A549 (cell line): Measurements from ENCODE around the gene JARID2. TPM values are rescaled to one million over a fixed set of nuclear protein-coding genes. Genes with fewer than 3 reads are reported as not detected.

Experiments used
- ATAC-seq, 2 experiments: fragments of 200-7000 bp in 1 of 2; fragments of >200 bp in 1 of 2; cut with Nextera tagmentation in 1 of 2; cut with Tn5 transposase in 1 of 2; 3 replicates each; pipeline versions ENCODE4 v1.8.0 to v1.9.1; 2018 to 2020; ENCODE audit warnings: mild to moderate bottlenecking in 1 of 2, moderate library complexity in 1 of 2
- CTCF ChIA-PET: fragments of 300-600 bp; sonication (Branson Sonifier 250); formaldehyde crosslinking; extraction: SDS; loops from one replicate; lab custom pipeline; 2021; ENCODE audit warnings: antibody characterized with exemption, inconsistent platforms; lab: Yijun Ruan, JAX
- POLR2A ChIA-PET: fragments of 350-600 bp; formaldehyde crosslinking; extraction: SDS; loops from one replicate; lab custom pipeline; 2021; ENCODE audit warnings: antibody characterized with exemption, inconsistent platforms; lab: Yijun Ruan, JAX
- DNase-seq, 2 experiments: peaks; one replicate each; pipeline versions ENCODE4 v3.0.0 to v3.0.0-alpha.2; 2011 to 2016; ENCODE audit warnings: low read depth in 1 of 2, low spot score in 1 of 2
- FAIRE-seq: peaks from 2 replicates; lab custom pipeline; 2011; peaks lifted over from hg19 to GRCh38; lab: Jason Lieb, UNC
- H3K27ac ChIP-seq, 2 experiments: fragments of >200 bp; sonication (Bioruptor Twin); formaldehyde crosslinking; 3 replicates each; pipeline ENCODE4 v1.5.1; 2016 to 2017
- H3K4me1 ChIP-seq: fragments of >200 bp; sonication (Bioruptor Twin); formaldehyde crosslinking; 3 replicates; pipeline ENCODE4 v1.6.1; 2016
- H3K4me2 ChIP-seq: fragments of >200 bp; sonication (Bioruptor Twin); formaldehyde crosslinking; 3 replicates; pipeline ENCODE4 v1.6.1; 2016
- H3K4me3 ChIP-seq: fragments of >200 bp; sonication (Bioruptor Twin); formaldehyde crosslinking; 3 replicates; pipeline ENCODE4 v1.5.1; 2016
- H3K9me3 ChIP-seq: fragments of >200 bp; sonication (Bioruptor Twin); formaldehyde crosslinking; 3 replicates; pipeline ENCODE4 v1.6.1; 2016
- ATOH8 ChIP-seq: fragments of 250-450 bp; sonication (Bioruptor Pico); IDR thresholded peaks from 2 replicates; pipeline ENCODE4 v1.5.0; 2020; ENCODE audit warnings: low read depth, mild to moderate bottlenecking, moderate library complexity
- BCL3 ChIP-seq: fragments of >200 bp; sonication (Bioruptor Twin); formaldehyde crosslinking; IDR thresholded peaks from 3 replicates; pipeline ENCODE4 v1.6.1; 2016
- CBX2 ChIP-seq: fragments of 200-600 bp; sonication (generic); IDR thresholded peaks from 2 replicates; pipeline ENCODE4 v1.6.1; 2016; ENCODE audit warnings: low read depth, mild to moderate bottlenecking, borderline replicate concordance
- CBX8 ChIP-seq: fragments of 200-600 bp; sonication (generic); IDR thresholded peaks from 2 replicates; pipeline ENCODE4 v1.6.1; 2016
- CHD4 ChIP-seq: fragments of 200-600 bp; sonication (generic); IDR thresholded peaks from 2 replicates; pipeline ENCODE4 v1.6.1; 2016; ENCODE audit warnings: antibody characterized with exemption, mild to moderate bottlenecking, borderline replicate concordance
- EHMT2 ChIP-seq: fragments of 200-600 bp; sonication (generic); IDR thresholded peaks from 2 replicates; pipeline ENCODE4 v1.6.1; 2016; ENCODE audit warnings: antibody characterized with exemption, low read depth, mild to moderate bottlenecking, moderate library complexity
- EP300 ChIP-seq, 2 experiments: fragments of >200 bp; sonication (Bioruptor Twin); formaldehyde crosslinking; IDR thresholded peaks; 2 replicates in 1 of 2; 3 replicates in 1 of 2; pipeline ENCODE4 v1.6.1; 2016 to 2017
- ESRRA ChIP-seq: fragments of 150-350 bp; IDR thresholded peaks from 2 replicates; pipeline ENCODE4 v1.6.1; 2014; ENCODE audit warnings: mild to moderate bottlenecking, low read length, borderline replicate concordance
- FOSL2 ChIP-seq, 2 experiments: fragments of 450-650 bp in 1 of 2; fragments of >200 bp in 1 of 2; sonication (Bioruptor Twin) in 1 of 2; formaldehyde crosslinking; IDR thresholded peaks; 2 replicates each; pipeline versions ENCODE4 v1.5.0 to v1.6.1; 2016 to 2020; ENCODE audit warnings: mild to moderate bottlenecking in 1 of 2, moderate library complexity in 1 of 2
- HMGXB4 ChIP-seq: fragments of 250-450 bp; sonication (Bioruptor Pico); IDR thresholded peaks from 2 replicates; pipeline ENCODE4 v1.5.0; 2021; ENCODE audit warnings: mild to moderate bottlenecking, moderate library complexity, borderline replicate concordance
- HOXB13 ChIP-seq: fragments of 250-450 bp; sonication (Bioruptor Pico); IDR thresholded peaks from 2 replicates; pipeline ENCODE4 v1.5.0; 2020; ENCODE audit warnings: low read depth, mild to moderate bottlenecking, moderate library complexity
- JUNB ChIP-seq: fragments of >200 bp; sonication (Bioruptor Twin); formaldehyde crosslinking; IDR thresholded peaks from 2 replicates; pipeline ENCODE4 v1.6.1; 2016
- KDM1A ChIP-seq: fragments of 200-600 bp; sonication (generic); IDR thresholded peaks from 2 replicates; pipeline ENCODE4 v1.6.1; 2016; ENCODE audit warnings: low read depth, mild to moderate bottlenecking
- MAFK ChIP-seq: fragments of 450-650 bp; IDR thresholded peaks from 2 replicates; pipeline ENCODE4 v1.6.1; 2014; ENCODE audit not compliant: partially characterized antibody
- MAZ ChIP-seq: fragments of 150-350 bp; IDR thresholded peaks from 2 replicates; pipeline ENCODE4 v1.6.1; 2014; ENCODE audit warnings: antibody characterized with exemption, low read depth, low read length, borderline replicate concordance
- MYC ChIP-seq: IDR thresholded peaks from 2 replicates; pipeline ENCODE4 v1.6.1; 2012; ENCODE audit warnings: mild to moderate bottlenecking, inconsistent platforms, low read length, improper control_type of control experiment, borderline replicate concordance
- NFE2L2 ChIP-seq: fragments of 150-350 bp; conservative IDR thresholded peaks from 2 replicates; pipeline ENCODE4 v1.6.1; 2014; ENCODE audit warnings: low read length
- POLR2A ChIP-seq: IDR thresholded peaks from 2 replicates; pipeline ENCODE4 v1.6.1; 2012; ENCODE audit warnings: mild to moderate bottlenecking, low read length
- POLR2AphosphoS2 ChIP-seq: conservative IDR thresholded peaks from 2 replicates; pipeline ENCODE4 v1.6.1; 2012; ENCODE audit warnings: low read length, improper control_type of control experiment, inconsistent platforms
- RARB ChIP-seq: fragments of 250-450 bp; sonication (Bioruptor Pico); IDR thresholded peaks from 2 replicates; pipeline ENCODE4 v1.8.0; 2021; ENCODE audit warnings: mild to moderate bottlenecking, moderate library complexity
- RCOR1 ChIP-seq: fragments of 150-350 bp; IDR thresholded peaks from 2 replicates; pipeline ENCODE4 v1.6.1; 2014; ENCODE audit warnings: antibody characterized with exemption, low read length, low read depth
- SMC3 ChIP-seq: fragments of >200 bp; sonication (Bioruptor Twin); formaldehyde crosslinking; IDR thresholded peaks from 3 replicates; pipeline ENCODE4 v1.6.1; 2018; ENCODE audit warnings: inconsistent platforms
- SREBF2 ChIP-seq: fragments of 450-650 bp; IDR thresholded peaks from 2 replicates; pipeline ENCODE4 v1.6.1; 2014; ENCODE audit warnings: mild to moderate bottlenecking, moderate library complexity
- TFCP2L1 ChIP-seq: fragments of 250-450 bp; sonication (Bioruptor Pico); IDR thresholded peaks from 2 replicates; pipeline ENCODE4 v1.5.0; 2021; ENCODE audit warnings: mild to moderate bottlenecking
- ZC3H11A ChIP-seq: fragments of 450-650 bp; IDR thresholded peaks from 2 replicates; pipeline ENCODE4 v1.6.1; 2014; ENCODE audit warnings: antibody characterized with exemption, mild to moderate bottlenecking
- WGBS: methylation state at CpG from one replicate; pipeline ENCODE4 v1.1.6; 2017; ENCODE audit errors: missing lambda C conversion rate; 5-methylcytosine and 5-hydroxymethylcytosine counted together
- polyA plus RNA-seq, 4 experiments: library from polyadenylated mRNA; depleted of rRNA in 3 of 4; stranded (reverse); fragments of >200 nt; fragmentation: RNase III in 1 of 4; extraction: RNeasy Plus Mini Kit Qiagen cat#74134 plus additional on column Dnase treatment in 1 of 4; gene quantifications; 2 replicates in 3 of 4; 3 replicates in 1 of 4; pipeline ENCODE4 v1.2.3, GENCODE V29; 2011 to 2017

Gene JARID2
- polyA plus RNA-seq, 2 of the 4 experiments (the other 2 are of a cell fraction), result 7.8 to 8.3 TPM

GRCh38 chr6:15530411-15530810 lies 284.5 kb downstream of the JARID2 start:
- TF ChIP-seq BCL3, result no peak
- TF ChIP-seq HMGXB4 (CRISPR knock-in tag), result no peak
- no peak for TF ChIP-seq JUNB
- no peaks in the 10 kb centered on the region for H3K9me3 ChIP-seq
- POLR2A ChIA-PET, result no interaction called here
- DNase-seq, result no peak
- FAIRE-seq, result no peak
- WGBS, result 92% methylated on average over 10 of the region's 10 CpGs
- no peak overlapping the region for H3K4me3 ChIP-seq
- H3K4me1 ChIP-seq, result no peaks in the 10 kb centered on the region
- ATAC-seq, result no peak
- no peak overlapping the region for H3K4me2 ChIP-seq
- H3K27ac ChIP-seq, result no peak overlapping the region
- CTCF ChIA-PET, result interaction anchor here (1.3 kb wide), 1 partner anchor 19 kb away, joined by 3 read pairs; no protein-coding TSS in a partner anchor

- WGBS, result 90% methylated on average over 7 of the region's 7 CpGs
- Histone ChIP-seq H3K4me2 (no peak overlapping the region), H3K27ac (no peak overlapping the region), H3K4me1 (no peaks in the 10 kb centered on the region), H3K4me3 (no peak overlapping the region), H3K9me3 (no peaks in the 10 kb centered on the region)
- POLR2A ChIA-PET, result no interaction called here
- DNase-seq, result no peak
- no peak for ATAC-seq
- TF ChIP-seq ATOH8 (no peak), CHD4 (no peak), POLR2AphosphoS2 (no peak), RARB (CRISPR knock-in tag) (no peak)
- CTCF ChIA-PET, result no interaction called here
- FAIRE-seq, result no peak
Observed at GRCh38 chr6:15531973-15532372, 286.1 kb downstream of the JARID2 start.

- FAIRE-seq (no peak), DNase-seq (no peak), ATAC-seq (no peak)
- POLR2A ChIA-PET, result no interaction called here
- WGBS, result 98% methylated on average over 12 of the region's 12 CpGs
- Histone ChIP-seq H3K9me3 (no peaks in the 10 kb centered on the region), H3K4me2 (no peak overlapping the region), H3K4me3 (no peak overlapping the region), H3K27ac (no peak overlapping the region), H3K4me1 (no peaks in the 10 kb centered on the region)
- CTCF ChIA-PET, result no interaction called here
- TF ChIP-seq RCOR1, result no peak
- TF ChIP-seq MAZ, result no peak
- no peak for TF ChIP-seq EP300 (IDR thresholded peaks at IDR 0.05)
- no peak for TF ChIP-seq SREBF2
- no peak for TF ChIP-seq MYC
- TF ChIP-seq HOXB13 (CRISPR knock-in tag), result no peak
- no peak for TF ChIP-seq MAFK
- TF ChIP-seq NFE2L2, result no peak
- TF ChIP-seq CHD4, result no peak
- no peak for TF ChIP-seq TFCP2L1 (CRISPR knock-in tag)
- no peak for TF ChIP-seq CBX8
- TF ChIP-seq ESRRA, result no peak
- no peak for TF ChIP-seq FOSL2 (IDR thresholded peaks at IDR 0.05)
- no peak for TF ChIP-seq FOSL2 (CRISPR knock-in tag; IDR thresholded peaks at IDR 0.05)
- no peak for TF ChIP-seq CBX2
- TF ChIP-seq EHMT2, result no peak
- no peak for TF ChIP-seq POLR2A
- no peak for TF ChIP-seq ZC3H11A
- no peak for TF ChIP-seq SMC3
- TF ChIP-seq KDM1A, result no peak
Observed at GRCh38 chr6:15533379-15534026, 287.6 kb downstream of the JARID2 start.
